Suprapubic skin (tissue), 3 donors: ENCODE data around the gene DRC1.

ENCODE experiments used
- CTCF ChIP-seq, 2 donors: fragments of 200-600 bp in 1 of 2; fragments of 450-650 bp in 1 of 2; sonication (generic) in 1 of 2; IDR thresholded peaks; one replicate each; pipeline ENCODE4 v1.5.1; 2016 to 2019; ENCODE audit warnings: antibody characterized with exemption in 2 of 2, mild to moderate bottlenecking in 1 of 2, moderate library complexity in 1 of 2
- EP300 ChIP-seq: sonication (generic); formaldehyde crosslinking; IDR thresholded peaks from one replicate; pipeline ENCODE4 v1.6.1; 2017; ENCODE audit warnings: antibody characterized with exemption
- POLR2A ChIP-seq, 2 donors: fragments of 450-650 bp; IDR thresholded peaks; one replicate each; pipeline ENCODE4 v1.6.1; 2017; ENCODE audit warnings: antibody characterized with exemption in 2 of 2, mild to moderate bottlenecking in 2 of 2, moderate library complexity in 2 of 2

GRCh38 chr2:26482211-26483026, 80.7 kb downstream of the DRC1 start:
- TF ChIP-seq CTCF (IDR thresholded peaks at IDR 0.05), result no peak
- TF ChIP-seq POLR2A (IDR thresholded peaks at IDR 0.05), result no peak
- no peak for TF ChIP-seq EP300
